HCT116 (cell line): ENCODE measurements around the gene FRRS1. TPM values are rescaled to one million over a fixed set of nuclear protein-coding genes. Genes with fewer than 3 reads are reported as not detected.

ENCODE experiments used
- ATAC-seq: fragments of 200-7000 bp; cut with Tn5 transposase; 2 replicates; pipeline ENCODE4 v1.9.1; 2020; ENCODE audit warnings: mild to moderate bottlenecking, moderate library complexity
- BruUV-seq: library from RNA; stranded (reverse); fragments of 400-500 nt; replicated peaks from 2 replicates; lab custom pipeline; 2021; lab: Mats Ljungman, UMichigan
- CTCF ChIA-PET: fragments of 300-600 bp; sonication (Branson Sonifier 250); formaldehyde crosslinking; loops from one replicate; lab custom pipeline; 2021; ENCODE audit warnings: antibody characterized with exemption; lab: Charles Lee
- POLR2A ChIA-PET: fragments of 300-600, 350-600 bp; sonication (Branson Sonifier 250); formaldehyde crosslinking; loops from one replicate; lab custom pipeline; 2021; ENCODE audit warnings: antibody characterized with exemption; lab: Charles Lee
- RAD21 ChIA-PET, 2 experiments: fragments of 300-600 bp; sonication (Branson Sonifier 250); formaldehyde crosslinking; loops; one replicate each; lab custom pipeline; 2023; ENCODE audit warnings: low total read pairs in 2 of 2; ENCODE audit not compliant: uncharacterized antibody in 2 of 2, unreplicated experiment in 2 of 2, low non-redundant PET in 1 of 2; lab: Charles Lee
- DNase-seq: peaks from one replicate; pipeline ENCODE4 v3.0.0-alpha.2; 2010; ENCODE audit warnings: low read depth, low spot score
- H2AFZ ChIP-seq: fragments of 200-600 bp; shearing (Covaris generic), sonication (generic); 2 replicates; pipeline ENCODE4 v1.6.1; 2017; ENCODE audit warnings: low read depth, mixed run types, mixed read lengths, antibody characterized with exemption, low read length; ENCODE audit not compliant: poor library complexity, severe bottlenecking
- H3K27ac ChIP-seq: 2 replicates; pipeline ENCODE4 v1.5.1; 2012; ENCODE audit warnings: low read depth, low read length
- H3K27me3 ChIP-seq: fragments of 200-600 bp; sonication (generic); 2 replicates; pipeline ENCODE4 v1.6.1; 2016; ENCODE audit warnings: mixed run types, low read length, mixed read lengths; ENCODE audit not compliant: insufficient read depth
- H3K36me3 ChIP-seq, 2 experiments: fragments of 200-500 bp in 1 of 2; fragments of 200-600 bp in 1 of 2; sonication (Bioruptor generic) in 1 of 2; sonication (generic) in 1 of 2; 2 replicates each; pipeline versions ENCODE4 v1.5.1 to v1.6.1; 2014 to 2016; ENCODE audit warnings: low read length in 2 of 2, inconsistent platforms in 1 of 2, mixed read lengths in 1 of 2, mixed run types in 1 of 2; ENCODE audit not compliant: insufficient read depth in 2 of 2, control insufficient read depth in 1 of 2
- H3K4me1 ChIP-seq, 2 experiments: fragments of 200-600 bp in 1 of 2; sonication (generic) in 1 of 2; 2 replicates each; pipeline versions ENCODE4 v1.5.1 to v1.6.1; 2012 to 2017; ENCODE audit warnings: low read length in 2 of 2, inconsistent platforms in 1 of 2, mild to moderate bottlenecking in 1 of 2, mixed read lengths in 1 of 2, mixed run types in 1 of 2, moderate library complexity in 1 of 2; ENCODE audit not compliant: insufficient read depth in 2 of 2, control insufficient read depth in 1 of 2
- H3K4me2 ChIP-seq: fragments of 200-600 bp; sonication (generic); 2 replicates; pipeline ENCODE4 v1.6.1; 2017; ENCODE audit warnings: mixed run types, low read length, mixed read lengths
- H3K4me3 ChIP-seq, 2 experiments: fragments of 200-600 bp in 1 of 2; sonication (generic) in 1 of 2; replicated peaks in 1 of 2; 2 replicates each; pipeline ENCODE4 v1.5.1; 2011 to 2016; ENCODE audit warnings: low read length in 2 of 2, control low read depth in 1 of 2, low read depth in 1 of 2, mild to moderate bottlenecking in 1 of 2, mixed read lengths in 1 of 2, mixed run types in 1 of 2
- H3K79me2 ChIP-seq: fragments of 200-600 bp; sonication (generic); 2 replicates; pipeline ENCODE4 v1.6.1; 2017; ENCODE audit warnings: mild to moderate bottlenecking, mixed run types, low read length, moderate library complexity, mixed read lengths; ENCODE audit not compliant: insufficient read depth
- H3K9ac ChIP-seq: fragments of 200-600 bp; sonication (generic); 2 replicates; pipeline ENCODE4 v1.6.1; 2016; ENCODE audit warnings: low read length, mixed read lengths
- H3K9me2 ChIP-seq: fragments of 200-600 bp; sonication (generic), shearing (Covaris generic); 2 replicates; pipeline ENCODE4 v1.6.1; 2017; ENCODE audit warnings: mixed run types, mild to moderate bottlenecking, moderate library complexity; ENCODE audit not compliant: insufficient read depth
- H3K9me3 ChIP-seq, 2 experiments: fragments of 200-500 bp in 1 of 2; fragments of 200-600 bp in 1 of 2; sonication (Bioruptor generic) in 1 of 2; sonication (generic) in 1 of 2; 2 replicates each; pipeline ENCODE4 v1.6.1; 2014 to 2017; ENCODE audit warnings: low read length in 2 of 2, mixed read lengths in 2 of 2, inconsistent platforms in 1 of 2, low read depth in 1 of 2, mild to moderate bottlenecking in 1 of 2, mixed run types in 1 of 2, moderate library complexity in 1 of 2; ENCODE audit not compliant: control insufficient read depth in 1 of 2, insufficient read depth in 1 of 2
- H4K20me1 ChIP-seq: fragments of 200-600 bp; sonication (generic), shearing (Covaris generic); 2 replicates; pipeline ENCODE4 v1.6.1; 2017; ENCODE audit warnings: mixed run types, mild to moderate bottlenecking, moderate library complexity; ENCODE audit not compliant: insufficient read depth
- CBX3 ChIP-seq: IDR thresholded peaks from 2 replicates; pipeline ENCODE4 v1.6.1; 2012; ENCODE audit warnings: low read depth
- CEBPB ChIP-seq: IDR thresholded peaks from 2 replicates; pipeline ENCODE4 v1.6.1; 2012; ENCODE audit warnings: low read depth
- EGR1 ChIP-seq: IDR thresholded peaks from 2 replicates; pipeline ENCODE4 v1.6.1; 2012; ENCODE audit warnings: low read depth
- FOSL1 ChIP-seq: IDR thresholded peaks from 2 replicates; pipeline ENCODE4 v1.6.1; 2012; ENCODE audit warnings: low read depth
- JUND ChIP-seq: IDR thresholded peaks from 2 replicates; pipeline ENCODE4 v1.6.1; 2012
- SIN3A ChIP-seq: IDR thresholded peaks from 2 replicates; pipeline ENCODE4 v1.6.1; 2012; ENCODE audit warnings: low read depth
- SP1 ChIP-seq: IDR thresholded peaks from 2 replicates; pipeline ENCODE4 v1.6.1; 2012; ENCODE audit warnings: low read depth
- intact Hi-C: fragments of 100-400 bp; cut with micrococcal nuclease; formaldehyde crosslinking; loops from 2 replicates; pipeline ENCODE4 v1.10.0; 2022
- total RNA-seq: library from RNA; stranded (reverse); gene quantifications from one replicate; pipeline ENCODE4 v1.2.1, GENCODE V29; 2021; ENCODE audit not compliant: unreplicated experiment
- TF ChIP-seq, protein P1 (sequence below): IDR thresholded peaks from 2 replicates; pipeline ENCODE4 v1.6.1; 2011; ENCODE audit warnings: mild to moderate bottlenecking, low read length, moderate library complexity; ENCODE audit not compliant: insufficient replicate concordance; ENCODE audit errors: extremely low read depth

Gene FRRS1
- total RNA-seq, 1 experiment from 2014 or later = 19.8 TPM

DNA sequence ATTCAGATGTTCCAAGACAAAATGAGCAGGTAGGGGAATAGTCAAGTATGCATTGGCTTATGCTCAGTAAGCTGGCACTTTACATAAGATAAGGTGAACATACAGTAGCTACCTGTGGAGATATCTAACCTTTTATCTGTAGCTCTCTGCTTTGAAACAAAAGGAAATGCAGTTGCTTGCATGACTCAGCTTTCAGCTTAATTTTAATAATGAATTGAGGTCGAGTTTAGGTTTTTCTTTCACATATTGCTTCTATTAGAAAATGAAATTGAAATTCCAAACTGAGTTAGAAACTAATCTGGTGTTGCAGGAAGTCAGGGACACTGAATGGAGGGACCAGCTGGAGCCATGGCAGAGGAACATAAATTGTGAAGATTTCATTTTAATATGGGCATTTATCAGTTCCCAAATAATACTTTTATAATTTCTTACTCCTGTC lies 8.3 kb downstream of the FRRS1 start:
- H3K27ac ChIP-seq = peak overlapping the region; percentile 40; the same call in 1 of the 2 replicates
- ChIA-PET CTCF (no interaction called here), POLR2A (interaction anchor here (0.6 kb wide), 1 partner anchor 305 kb away, joined by 4 read pairs; no protein-coding TSS in a partner anchor), RAD21 (no interaction called here)
- H4K20me1 ChIP-seq = no peaks in the 10 kb centered on the region
- peak; percentile 46 for ATAC-seq
- no peaks in the 10 kb centered on the region for H3K9me3 ChIP-seq
- H3K27me3 ChIP-seq = no peaks in the 10 kb centered on the region
- peaks cover 53% of the 10 kb centered on the region for H3K79me2 ChIP-seq
- no peak overlapping the region for H2AFZ ChIP-seq
- peaks cover 10 to 73% of the 10 kb centered on the region in 2 experiments; a peak in 3 of 4 replicates for H3K4me1 ChIP-seq
- TF ChIP-seq CBX3 (peak; percentile 38; the same call in 1 of the 2 replicates), EGR1 (no peak), JUND (peak; percentile 43), FOSL1 (peak; percentile 49; the same call in 1 of the 2 replicates), SIN3A (0 out of 2 replicates have a peak, but pooled peaks have one; percentile 29), SP1 (peak; percentile 36), CEBPB (0 out of 2 replicates have a peak, but pooled peaks have one; percentile 27)
- TF ChIP-seq, protein P1, sequence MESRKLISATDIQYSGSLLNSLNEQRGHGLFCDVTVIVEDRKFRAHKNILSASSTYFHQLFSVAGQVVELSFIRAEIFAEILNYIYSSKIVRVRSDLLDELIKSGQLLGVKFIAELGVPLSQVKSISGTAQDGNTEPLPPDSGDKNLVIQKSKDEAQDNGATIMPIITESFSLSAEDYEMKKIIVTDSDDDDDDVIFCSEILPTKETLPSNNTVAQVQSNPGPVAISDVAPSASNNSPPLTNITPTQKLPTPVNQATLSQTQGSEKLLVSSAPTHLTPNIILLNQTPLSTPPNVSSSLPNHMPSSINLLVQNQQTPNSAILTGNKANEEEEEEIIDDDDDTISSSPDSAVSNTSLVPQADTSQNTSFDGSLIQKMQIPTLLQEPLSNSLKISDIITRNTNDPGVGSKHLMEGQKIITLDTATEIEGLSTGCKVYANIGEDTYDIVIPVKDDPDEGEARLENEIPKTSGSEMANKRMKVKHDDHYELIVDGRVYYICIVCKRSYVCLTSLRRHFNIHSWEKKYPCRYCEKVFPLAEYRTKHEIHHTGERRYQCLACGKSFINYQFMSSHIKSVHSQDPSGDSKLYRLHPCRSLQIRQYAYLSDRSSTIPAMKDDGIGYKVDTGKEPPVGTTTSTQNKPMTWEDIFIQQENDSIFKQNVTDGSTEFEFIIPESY = no peak
- DNase-seq = no peak
- H3K9me2 ChIP-seq = no peaks in the 10 kb centered on the region
- peak overlapping the region in 1 of 2 experiments; percentile 3; a peak in 2 of 4 replicates for H3K4me3 ChIP-seq
- BruUV-seq = no TSS peak
- H3K36me3 ChIP-seq = no peaks in the 10 kb centered on the region
- H3K9ac ChIP-seq = peak overlapping the region; percentile 32
- intact Hi-C loops = no loop called here
- peak overlapping the region; percentile 59 for H3K4me2 ChIP-seq
